ENCODE data around the gene ORMDL2. TPM values are rescaled to one million over a fixed set of nuclear protein-coding genes. Genes with fewer than 3 reads are reported as not detected.

ORMDL2 gene, protein sequence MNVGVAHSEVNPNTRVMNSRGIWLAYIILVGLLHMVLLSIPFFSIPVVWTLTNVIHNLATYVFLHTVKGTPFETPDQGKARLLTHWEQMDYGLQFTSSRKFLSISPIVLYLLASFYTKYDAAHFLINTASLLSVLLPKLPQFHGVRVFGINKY
- total RNA-seq = 7.5 TPM

DNA sequence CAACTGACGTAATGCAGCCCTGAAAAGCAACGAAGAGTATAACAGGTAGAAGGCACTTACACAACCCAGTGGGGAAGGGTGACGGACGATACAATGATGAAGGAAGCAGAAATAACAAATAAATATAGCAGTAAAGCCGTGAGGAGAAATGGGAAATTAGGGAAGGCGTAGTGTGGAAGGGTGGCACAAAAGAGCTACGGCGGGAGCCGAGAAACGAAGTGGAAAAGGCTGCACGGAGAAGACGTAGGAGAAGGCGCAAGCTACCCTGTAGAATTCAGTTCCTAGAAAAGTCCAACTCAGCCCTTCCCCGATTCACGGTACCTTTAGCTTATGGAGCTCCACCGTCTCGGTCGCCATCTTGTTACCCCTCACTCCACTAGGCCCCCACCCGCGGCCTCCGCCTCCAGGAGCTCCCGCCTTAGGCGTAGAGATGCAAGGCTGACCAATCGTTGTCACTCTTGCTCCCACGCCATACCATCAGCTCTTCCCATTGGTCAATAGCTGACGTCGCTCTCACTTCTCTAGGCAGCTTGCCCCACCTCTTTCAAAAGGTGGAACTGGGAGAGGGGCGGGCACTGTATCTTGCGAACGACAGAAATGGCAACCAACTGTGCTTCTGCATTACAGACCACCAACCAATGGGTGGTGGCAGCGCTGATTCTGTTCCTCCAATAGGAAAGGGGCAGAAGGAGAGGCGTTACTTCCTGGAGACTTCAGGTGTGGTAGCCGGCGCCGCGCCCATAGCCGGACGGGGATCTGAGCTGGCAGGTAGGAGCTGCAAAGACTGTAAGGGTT is at the start of gene ORMDL2, which contains the start of gene SARNP:
Gene ORMDL2, plus strand, starts transcription at position 697 of the 795 bp plus-strand sequence. CDS start 959 bp downstream, outside the sequence.
Gene SARNP, minus strand, starts transcription at position 380 of the 795 bp plus-strand sequence. Its CDS starts 23 bp downstream, at position 357.

GRCh38 chr12:55842681-55843429 is 25.0 kb downstream of the ORMDL2 start, which contains the start of gene MMP19:
TSS of gene MMP19 (minus strand) at chr12:55842936. CDS start at chr12:55842830, 106 bp downstream.

Other genes starting within 250 kb of the ORMDL2 start
- gene OR2AP1, start 245.6 kb upstream of the ORMDL2 start, total RNA-seq = not detected
- not detected for gene OR10P1, start 181.1 kb upstream of the ORMDL2 start, total RNA-seq
- 54.5 TPM for gene ITGA7, start 110.1 kb upstream of the ORMDL2 start, total RNA-seq
- 95.7 TPM for gene BLOC1S1, start 102.0 kb upstream of the ORMDL2 start, total RNA-seq
- 48.5 TPM for gene RDH5, start 97.6 kb upstream of the ORMDL2 start, total RNA-seq
- gene CD63, start 89.0 kb upstream of the ORMDL2 start, total RNA-seq = 307 TPM
- 22.3 TPM for gene GDF11, start 74.9 kb upstream of the ORMDL2 start, total RNA-seq
- gene SARNP, start 317 bp upstream of the ORMDL2 start, total RNA-seq = 65.7 TPM
- 45.7 TPM for gene DNAJC14, start 11.5 kb downstream of the ORMDL2 start, total RNA-seq
- 2.3 TPM for gene MMP19, start 24.9 kb downstream of the ORMDL2 start, total RNA-seq
- gene PYM1, start 109.9 kb downstream of the ORMDL2 start, total RNA-seq = 20.8 TPM
- gene DGKA, start 113.1 kb downstream of the ORMDL2 start, total RNA-seq = 35.2 TPM
- 363 TPM for gene PMEL, start 148.0 kb downstream of the ORMDL2 start, total RNA-seq
- 17.2 TPM for gene CDK2, start 148.8 kb downstream of the ORMDL2 start, total RNA-seq
- 84.3 TPM for gene RAB5B, start 156.0 kb downstream of the ORMDL2 start, total RNA-seq
- gene SUOX, start 179.2 kb downstream of the ORMDL2 start, total RNA-seq = 20.3 TPM
- 6.3 TPM for gene IKZF4, start 203.0 kb downstream of the ORMDL2 start, total RNA-seq
- gene RPS26, start 223.9 kb downstream of the ORMDL2 start, total RNA-seq = 457 TPM